ENCODE measurements around the gene DOCK4. TPM values are rescaled to one million over a fixed set of nuclear protein-coding genes. Genes with fewer than 3 reads are reported as not detected.

DOCK4 gene
- total and polyA plus RNA-seq, 2 of the 8 experiments (the other 6 are each of a cell fraction or from before 2014, with no cell fraction given): 5.1 to 23.6 TPM

DNA sequence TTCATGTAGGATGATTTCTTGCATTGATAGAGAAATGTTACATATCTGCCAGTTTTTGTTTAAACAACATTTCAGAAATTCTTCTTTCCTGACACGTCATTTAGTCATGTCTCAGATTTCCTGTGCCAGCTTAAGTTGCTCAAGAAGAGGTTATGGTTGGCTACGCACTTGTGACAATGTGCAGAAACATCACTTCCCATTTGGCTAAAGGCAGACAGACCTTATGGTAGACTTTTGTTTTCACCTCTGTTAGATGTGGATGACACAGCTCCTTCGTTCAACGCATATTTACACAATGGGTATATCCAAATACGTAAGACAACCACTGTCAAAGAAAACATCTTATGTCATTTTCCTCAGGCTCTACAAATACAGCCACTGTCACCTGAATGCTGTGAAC lies 125.8 kb downstream of the DOCK4 start (continued):
- TF ChIP-seq EZH2 (IDR thresholded peaks at IDR 0.05; ENCODE audit: low read depth, low read length, severe bottlenecking) (no peak), SIRT6 (IDR thresholded peaks at IDR 0.05; ENCODE audit: low read length) (no peak), NANOG (IDR thresholded peaks at IDR 0.05; ENCODE audit: insufficient read depth, low read depth, low read length, poor library complexity, severe bottlenecking) (no peak), ASH2L (IDR thresholded peaks at IDR 0.05; ENCODE audit: low read length) (no peak), NRF1 (IDR thresholded peaks at IDR 0.05; ENCODE audit: low read depth, low read length) (no peak)
- TF ChIP-seq, protein P1, sequence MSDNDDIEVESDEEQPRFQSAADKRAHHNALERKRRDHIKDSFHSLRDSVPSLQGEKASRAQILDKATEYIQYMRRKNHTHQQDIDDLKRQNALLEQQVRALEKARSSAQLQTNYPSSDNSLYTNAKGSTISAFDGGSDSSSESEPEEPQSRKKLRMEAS (IDR thresholded peaks at IDR 0.05): no peak

Data from H1 (cell line).